Measurements from ENCODE around the gene SPATA12. TPM values are rescaled to one million over a fixed set of nuclear protein-coding genes. Genes with fewer than 3 reads are reported as not detected.

The SPATA12 gene
- total RNA-seq, 1 donor from 2014 or later: 0.15 TPM

DNA sequence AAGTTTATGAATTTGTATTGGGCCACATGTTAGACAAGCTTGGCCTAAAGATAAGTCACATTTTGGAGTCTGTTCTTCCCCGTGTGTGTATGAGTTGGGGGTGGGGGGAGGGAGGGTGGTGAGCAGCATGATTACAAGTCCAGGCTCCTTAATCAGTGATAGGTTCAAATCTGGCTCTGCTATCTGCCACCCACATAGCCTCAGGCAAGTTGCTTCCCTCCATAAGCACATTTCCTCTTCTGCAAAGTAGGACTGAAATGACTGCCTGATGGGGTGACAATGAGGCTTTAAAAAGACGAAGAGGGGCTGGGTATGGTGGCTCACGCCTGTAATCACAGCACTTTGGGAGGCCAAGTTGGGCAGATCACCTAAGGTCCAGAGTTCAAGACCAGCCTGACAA, 1.1 kb upstream of the SPATA12 start:
- DNase-seq (ENCODE audit: low spot score): no peak
- Mint-ChIP-seq H3K27ac (ENCODE audit: unreplicated experiment) (no peak overlapping the region), H3K4me1 (ENCODE audit: unreplicated experiment) (peaks cover 29% of the 10 kb centered on the region), H3K36me3 (ENCODE audit: low read depth, unreplicated experiment) (peaks cover 7% of the 10 kb centered on the region), H3K27me3 (ENCODE audit: unreplicated experiment) (peaks cover 7% of the 10 kb centered on the region), H3K4me3 (ENCODE audit: unreplicated experiment) (no peak overlapping the region), H3K9me3 (ENCODE audit: unreplicated experiment) (no peaks in the 10 kb centered on the region)
- TF ChIP-seq, protein P1, sequence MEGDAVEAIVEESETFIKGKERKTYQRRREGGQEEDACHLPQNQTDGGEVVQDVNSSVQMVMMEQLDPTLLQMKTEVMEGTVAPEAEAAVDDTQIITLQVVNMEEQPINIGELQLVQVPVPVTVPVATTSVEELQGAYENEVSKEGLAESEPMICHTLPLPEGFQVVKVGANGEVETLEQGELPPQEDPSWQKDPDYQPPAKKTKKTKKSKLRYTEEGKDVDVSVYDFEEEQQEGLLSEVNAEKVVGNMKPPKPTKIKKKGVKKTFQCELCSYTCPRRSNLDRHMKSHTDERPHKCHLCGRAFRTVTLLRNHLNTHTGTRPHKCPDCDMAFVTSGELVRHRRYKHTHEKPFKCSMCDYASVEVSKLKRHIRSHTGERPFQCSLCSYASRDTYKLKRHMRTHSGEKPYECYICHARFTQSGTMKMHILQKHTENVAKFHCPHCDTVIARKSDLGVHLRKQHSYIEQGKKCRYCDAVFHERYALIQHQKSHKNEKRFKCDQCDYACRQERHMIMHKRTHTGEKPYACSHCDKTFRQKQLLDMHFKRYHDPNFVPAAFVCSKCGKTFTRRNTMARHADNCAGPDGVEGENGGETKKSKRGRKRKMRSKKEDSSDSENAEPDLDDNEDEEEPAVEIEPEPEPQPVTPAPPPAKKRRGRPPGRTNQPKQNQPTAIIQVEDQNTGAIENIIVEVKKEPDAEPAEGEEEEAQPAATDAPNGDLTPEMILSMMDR (IDR thresholded peaks at IDR 0.05; ENCODE audit: unreplicated experiment): no peak

DNA sequence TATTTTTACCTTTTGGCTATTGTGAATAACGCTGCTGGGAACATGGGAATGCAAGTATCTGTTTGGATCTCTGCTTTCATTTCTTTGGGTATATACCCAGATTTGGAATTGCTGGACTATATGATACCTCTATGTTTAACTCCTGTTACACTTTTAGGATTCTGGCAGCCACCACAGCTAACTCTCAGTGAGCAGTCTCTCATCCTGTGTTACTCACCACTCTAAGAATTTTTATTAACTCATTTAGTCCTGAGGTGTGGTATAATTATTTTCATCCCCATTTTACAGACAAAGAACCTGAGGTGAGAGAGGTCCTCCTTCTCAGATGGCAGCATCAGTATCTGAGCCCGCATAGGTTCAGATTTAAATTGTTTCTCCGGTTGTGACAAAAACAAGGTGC, 1.1 kb downstream of the SPATA12 start:
- TF ChIP-seq, protein P1 (IDR thresholded peaks at IDR 0.05; ENCODE audit: unreplicated experiment): no peak
- peaks cover 5% of the 10 kb centered on the region for H3K27me3 Mint-ChIP-seq (ENCODE audit: unreplicated experiment)
- peaks cover 7% of the 10 kb centered on the region for H3K36me3 Mint-ChIP-seq (ENCODE audit: low read depth, unreplicated experiment)
- peaks cover 24% of the 10 kb centered on the region for H3K4me1 Mint-ChIP-seq (ENCODE audit: unreplicated experiment)
- H3K4me3 Mint-ChIP-seq (ENCODE audit: unreplicated experiment): no peak overlapping the region
- DNase-seq (ENCODE audit: low spot score): no peak
- no peak overlapping the region for H3K27ac Mint-ChIP-seq (ENCODE audit: unreplicated experiment)
- no peaks in the 10 kb centered on the region for H3K9me3 Mint-ChIP-seq (ENCODE audit: unreplicated experiment)

DNA sequence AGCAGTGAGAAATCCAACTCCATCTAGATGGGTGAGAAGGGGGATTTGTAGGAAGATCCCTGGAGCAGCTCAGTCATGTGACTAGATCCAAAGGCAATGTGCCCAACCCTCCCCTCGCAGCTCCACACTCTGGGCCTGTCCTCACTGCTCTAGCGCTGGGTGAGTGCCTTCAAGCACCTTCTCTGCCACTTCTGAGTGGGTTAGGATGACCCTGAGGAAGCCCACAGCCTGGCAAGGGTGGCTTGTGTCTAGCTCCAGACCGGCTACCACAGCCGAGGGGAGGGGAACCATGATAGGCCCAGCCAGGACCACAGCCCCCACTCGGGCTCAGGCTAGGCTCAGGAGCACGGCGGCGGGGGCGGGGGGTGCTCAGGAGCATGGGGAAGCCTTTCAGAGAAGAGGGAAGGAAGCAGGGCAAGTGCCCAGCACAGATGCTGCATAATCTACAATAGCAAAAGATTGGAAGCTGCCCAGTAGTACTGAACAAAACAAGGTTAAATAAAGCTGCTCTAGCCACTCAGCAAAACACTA, 1.7 kb downstream of the SPATA12 start:
- DNase-seq (ENCODE audit: low spot score): no peak
- Mint-ChIP-seq H3K4me1 (ENCODE audit: unreplicated experiment) (peaks cover 24% of the 10 kb centered on the region), H3K27ac (ENCODE audit: unreplicated experiment) (peak overlapping the region; percentile 45), H3K9me3 (ENCODE audit: unreplicated experiment) (no peaks in the 10 kb centered on the region), H3K27me3 (ENCODE audit: unreplicated experiment) (peaks cover 5% of the 10 kb centered on the region), H3K36me3 (ENCODE audit: low read depth, unreplicated experiment) (peaks cover 7% of the 10 kb centered on the region), H3K4me3 (ENCODE audit: unreplicated experiment) (no peak overlapping the region)
- TF ChIP-seq, protein P1 (IDR thresholded peaks at IDR 0.05; ENCODE audit: unreplicated experiment): no peak

DNA sequence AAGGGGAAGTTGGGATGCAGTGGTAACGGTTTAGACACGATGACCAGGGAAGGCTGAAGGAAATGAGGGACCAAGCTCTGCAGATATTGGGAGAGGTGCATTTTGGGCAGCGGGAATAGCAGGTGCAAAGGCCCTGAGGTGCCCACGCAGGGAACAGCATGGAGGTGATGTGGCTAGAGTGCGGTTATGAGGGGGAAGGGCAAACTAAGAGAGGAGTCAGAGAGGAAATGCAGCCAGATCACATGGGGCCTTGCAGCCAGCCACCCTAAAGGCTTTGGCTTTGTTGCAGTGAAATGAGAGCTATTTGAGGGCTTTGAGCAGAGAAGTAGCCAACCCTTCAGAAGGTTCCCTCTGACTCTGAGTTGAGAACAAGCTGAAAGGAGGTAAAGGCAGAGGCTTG, 2.6 kb downstream of the SPATA12 start:
- H3K9me3 Mint-ChIP-seq (ENCODE audit: unreplicated experiment): no peaks in the 10 kb centered on the region
- no peak overlapping the region for H3K27ac Mint-ChIP-seq (ENCODE audit: unreplicated experiment)
- H3K4me3 Mint-ChIP-seq (ENCODE audit: unreplicated experiment): no peak overlapping the region
- TF ChIP-seq, protein P1 (IDR thresholded peaks at IDR 0.05; ENCODE audit: unreplicated experiment): no peak
- DNase-seq (ENCODE audit: low spot score): no peak
- peaks cover 7% of the 10 kb centered on the region for H3K36me3 Mint-ChIP-seq (ENCODE audit: low read depth, unreplicated experiment)
- peaks cover 17% of the 10 kb centered on the region for H3K4me1 Mint-ChIP-seq (ENCODE audit: unreplicated experiment)
- peaks cover 5% of the 10 kb centered on the region for H3K27me3 Mint-ChIP-seq (ENCODE audit: unreplicated experiment)

DNA sequence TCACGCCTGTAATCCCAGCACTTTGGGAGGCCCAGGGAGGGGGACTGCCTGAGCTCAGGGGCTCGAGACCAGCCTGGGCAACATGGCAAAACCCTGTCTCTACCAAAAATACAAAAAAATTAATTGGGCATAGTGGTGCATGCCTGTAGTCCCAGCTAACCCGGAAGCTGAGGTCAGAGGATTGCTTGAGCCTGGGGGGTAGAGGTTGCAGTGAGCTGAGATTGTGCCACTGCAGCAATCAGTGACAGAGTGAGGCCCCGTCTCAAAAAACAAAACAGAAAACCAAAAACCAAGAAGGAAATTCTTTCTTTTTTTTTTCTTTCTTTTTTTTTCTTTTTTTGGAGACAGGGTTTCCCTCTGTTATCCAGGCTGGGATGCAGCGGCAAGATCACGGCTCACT, 3.5 kb downstream of the SPATA12 start:
- TF ChIP-seq, protein P1 (IDR thresholded peaks at IDR 0.05; ENCODE audit: unreplicated experiment): no peak
- Mint-ChIP-seq H3K9me3 (ENCODE audit: unreplicated experiment) (no peaks in the 10 kb centered on the region), H3K27ac (ENCODE audit: unreplicated experiment) (no peak overlapping the region), H3K4me1 (ENCODE audit: unreplicated experiment) (peaks cover 15% of the 10 kb centered on the region), H3K27me3 (ENCODE audit: unreplicated experiment) (peaks cover 5% of the 10 kb centered on the region), H3K4me3 (ENCODE audit: unreplicated experiment) (no peak overlapping the region), H3K36me3 (ENCODE audit: low read depth, unreplicated experiment) (peaks cover 7% of the 10 kb centered on the region)
- no peak for DNase-seq (ENCODE audit: low spot score)
